Kidney epithelial cell (primary cell): ENCODE results near the gene MLH3. TPM values are rescaled to one million over a fixed set of nuclear protein-coding genes. Genes with fewer than 3 reads are reported as not detected.
"Not testable (repeated sequence)": the region's sequence is repeated elsewhere in the genome, so short reads cannot be mapped to it uniquely, and the experiment has no call there.

Source experiments
- DNase-seq: peaks from one replicate; pipeline ENCODE4 v3.0.0-alpha.2; 2010; ENCODE audit warnings: low read depth
- H3K27me3 ChIP-seq: 2 replicates; pipeline ENCODE4 v1.6.0; 2011; ENCODE audit warnings: low read length; ENCODE audit not compliant: control insufficient read depth, insufficient read depth
- H3K36me3 ChIP-seq: 2 replicates; pipeline ENCODE4 v1.5.1; 2011; ENCODE audit warnings: low read length; ENCODE audit not compliant: control insufficient read depth, insufficient read depth
- H3K4me3 ChIP-seq: 2 replicates; pipeline ENCODE4 v1.5.1; 2011; ENCODE audit warnings: low read depth, mild to moderate bottlenecking, control low read depth, low read length
- CTCF ChIP-seq: IDR thresholded peaks from 2 replicates; pipeline ENCODE4 v1.5.1; 2011; ENCODE audit warnings: mild to moderate bottlenecking, moderate library complexity, low read length, control low read depth, inconsistent platforms; ENCODE audit not compliant: insufficient read depth, poor library complexity, severe bottlenecking
- total RNA-seq: library from RNA; depleted of rRNA; stranded (reverse); fragments of >200 nt; gene quantifications from 2 replicates; pipeline ENCODE4 v1.2.3, GENCODE V29; 2015

The MLH3 gene
- total RNA-seq, 1 donor from 2014 or later: 17.9 TPM

- peak; percentile 59 for DNase-seq
Observed at GRCh38 chr14:75069121-75069810, 18.0 kb upstream of the MLH3 start, which contains the start of gene ZC2HC1C. TSS of gene ZC2HC1C (plus strand) at chr14:75069641. CDS start at chr14:75070574, 933 bp downstream.

GRCh38 chr14:75068294-75069120 is 17.2 kb upstream of the MLH3 start:
- DNase-seq: no peak
- Histone ChIP-seq H3K27me3 (no peaks in the 10 kb centered on the region), H3K4me3 (peak overlapping the region; percentile 45), H3K36me3 (no peaks in the 10 kb centered on the region)
- no peak for TF ChIP-seq CTCF

More at GRCh38 chr14:75069121-75069810, 18.0 kb upstream of the MLH3 start, which contains the start of gene ZC2HC1C:
- H3K27me3 ChIP-seq: no peaks in the 10 kb centered on the region
- H3K36me3 ChIP-seq: no peaks in the 10 kb centered on the region
- TF ChIP-seq CTCF: no peak
- H3K4me3 ChIP-seq: peak within 1 kb of the TSS; percentile 45

- not testable (repeated sequence) for H3K27me3 ChIP-seq, H3K36me3 ChIP-seq, DNase-seq, H3K4me3 ChIP-seq
Observed at GRCh38 chr14:75067765-75068164, 16.5 kb upstream of the MLH3 start.

- H3K27me3 ChIP-seq: no peaks in the 10 kb centered on the region
- H3K36me3 ChIP-seq: no peaks in the 10 kb centered on the region
Observed at GRCh38 chr14:75067212-75067611, 15.9 kb upstream of the MLH3 start.

GRCh38 chr14:75066691-75067090 is 15.4 kb upstream of the MLH3 start:
- TF ChIP-seq CTCF: no peak
- no peaks in the 10 kb centered on the region for H3K36me3 ChIP-seq
- no peak overlapping the region for H3K4me3 ChIP-seq
- no peak for DNase-seq
- no peaks in the 10 kb centered on the region for H3K27me3 ChIP-seq

More at GRCh38 chr14:75067212-75067611, 15.9 kb upstream of the MLH3 start:
- no peak for TF ChIP-seq CTCF
- DNase-seq: no peak
- no peak overlapping the region for H3K4me3 ChIP-seq

GRCh38 chr14:75064205-75064567 is 12.9 kb upstream of the MLH3 start:
- no peaks in the 10 kb centered on the region for H3K27me3 ChIP-seq
- peak overlapping the region; percentile 70 for H3K4me3 ChIP-seq
- no peaks in the 10 kb centered on the region for H3K36me3 ChIP-seq
- no peak for DNase-seq
- TF ChIP-seq CTCF: no peak
